Caco-2 (cell line): Measurements from ENCODE around the gene DNAJC13. TPM values are rescaled to one million over a fixed set of nuclear protein-coding genes. Genes with fewer than 3 reads are reported as not detected.
"Not testable (repeated sequence)": the region's sequence is repeated elsewhere in the genome, so short reads cannot be mapped to it uniquely, and the experiment has no call there.

Experiments used
- Bru-seq: library from RNA; stranded (reverse); fragments of 400-500 nt; gene quantifications from one replicate; lab custom pipeline; 2021; lab: Mats Ljungman, UMichigan
- BruChase-seq, 2 experiments: library from RNA; stranded (reverse); fragments of 400-500 nt; gene quantifications; one replicate each; lab custom pipeline; 2021; lab: Mats Ljungman, UMichigan
- BruUV-seq: library from RNA; stranded (reverse); fragments of 400-500 nt; replicated peaks from 2 replicates; lab custom pipeline; 2021; lab: Mats Ljungman, UMichigan
- CTCF ChIA-PET: fragments of 300-600 bp; sonication (Branson Sonifier 250); formaldehyde crosslinking; loops from one replicate; lab custom pipeline; 2022; ENCODE audit warnings: antibody characterized with exemption; lab: Charles Lee
- POLR2A ChIA-PET: fragments of 300-600 bp; sonication (Branson Sonifier 250); formaldehyde crosslinking; loops from one replicate; lab custom pipeline; 2022; ENCODE audit warnings: antibody characterized with exemption; lab: Charles Lee
- DNase-seq, 2 experiments: peaks; one replicate each; pipeline versions ENCODE4 v3.0.0 to v3.0.0-alpha.2; 2020 to 2022
- H3K27me3 ChIP-seq: replicated peaks from 2 replicates; pipeline ENCODE4 v1.6.0; 2011; ENCODE audit warnings: low read length; ENCODE audit not compliant: control insufficient read depth, insufficient read depth
- H3K36me3 ChIP-seq: 2 replicates; pipeline ENCODE4 v1.5.1; 2011; ENCODE audit warnings: low read length; ENCODE audit not compliant: control insufficient read depth, insufficient read depth
- H3K4me1 ChIP-seq: fragments of 250-450 bp; sonication (Bioruptor Pico); 2 replicates; pipeline ENCODE4 v1.5.1; 2020; ENCODE audit warnings: mild to moderate bottlenecking
- H3K4me3 ChIP-seq: 2 replicates; pipeline ENCODE4 v1.5.1; 2011; ENCODE audit warnings: low read depth, mild to moderate bottlenecking, control low read depth, low read length
- H3K9me3 ChIP-seq: fragments of 250-450 bp; sonication (Bioruptor Pico); 2 replicates; pipeline ENCODE4 v1.5.1; 2020; ENCODE audit warnings: mild to moderate bottlenecking, moderate library complexity
- H3K27ac Mint-ChIP-seq: one replicate; pipeline ENCODE4 v1.8.0; 2022; ENCODE audit warnings: mixed read lengths; ENCODE audit not compliant: unreplicated experiment
- H3K27me3 Mint-ChIP-seq: one replicate; pipeline ENCODE4 v1.8.0; 2022; ENCODE audit warnings: mixed read lengths; ENCODE audit not compliant: insufficient read depth, unreplicated experiment
- H3K36me3 Mint-ChIP-seq: one replicate; pipeline ENCODE4 v1.8.0; 2022; ENCODE audit warnings: mild to moderate bottlenecking, mixed read lengths; ENCODE audit not compliant: insufficient read depth, unreplicated experiment
- H3K4me1 Mint-ChIP-seq: one replicate; pipeline ENCODE4 v1.8.0; 2022; ENCODE audit warnings: low read depth, mixed read lengths; ENCODE audit not compliant: unreplicated experiment
- H3K4me3 Mint-ChIP-seq: one replicate; pipeline ENCODE4 v1.8.0; 2022; ENCODE audit warnings: mild to moderate bottlenecking, moderate library complexity, mixed read lengths; ENCODE audit not compliant: unreplicated experiment
- H3K9me3 Mint-ChIP-seq: one replicate; pipeline ENCODE4 v1.8.0; 2022; ENCODE audit warnings: mixed read lengths; ENCODE audit not compliant: unreplicated experiment
- CTCF ChIP-seq, 2 experiments: fragments of 200-600 bp in 1 of 2; IDR thresholded peaks; 1 replicate in 1 of 2; 2 replicates in 1 of 2; pipeline versions ENCODE4 v1.5.1 to v1.8.0; 2011 to 2022; ENCODE audit warnings: antibody characterized with exemption in 1 of 2, control low read depth in 1 of 2, inconsistent platforms in 1 of 2, low read depth in 1 of 2, low read length in 1 of 2, mild to moderate bottlenecking in 1 of 2, moderate library complexity in 1 of 2; ENCODE audit not compliant: insufficient read depth in 1 of 2, severe bottlenecking in 1 of 2, unreplicated experiment in 1 of 2
- intact Hi-C: fragments of 100-400 bp; cut with micrococcal nuclease; formaldehyde crosslinking; loops from one replicate; pipeline ENCODE4 v1.10.0; 2022; ENCODE audit not compliant: unreplicated experiment
- long read RNA-seq: library from polyadenylated mRNA; stranded (forward); transcript quantifications from one replicate; pipeline ENCODE4 v2.0.0, GENCODE V29; 2022
- total RNA-seq: library from RNA; stranded (reverse); gene quantifications from 2 replicates; pipeline ENCODE4 v1.2.3, GENCODE V29; 2022

Gene DNAJC13
- total RNA-seq (38.1 and 42.3 TPM in 2 replicates), Bru-seq, nascent RNA (percentile 84 among the genes with signal in this experiment), BruChase-seq, experiment 1, labeled RNA remaining after a 2-hour chase (percentile 80 among the genes with signal in this experiment), BruChase-seq, experiment 2, labeled RNA remaining after a 6-hour chase (percentile 83 among the genes with signal in this experiment)
- long read RNA-seq, full-length matches to known transcripts: 1 of 8 reads
- long read RNA-seq, partial matches to known transcripts: 6 of 8 reads
- long read RNA-seq, other reads (novel, unspliced or antisense): 1 of 8 reads

DNA sequence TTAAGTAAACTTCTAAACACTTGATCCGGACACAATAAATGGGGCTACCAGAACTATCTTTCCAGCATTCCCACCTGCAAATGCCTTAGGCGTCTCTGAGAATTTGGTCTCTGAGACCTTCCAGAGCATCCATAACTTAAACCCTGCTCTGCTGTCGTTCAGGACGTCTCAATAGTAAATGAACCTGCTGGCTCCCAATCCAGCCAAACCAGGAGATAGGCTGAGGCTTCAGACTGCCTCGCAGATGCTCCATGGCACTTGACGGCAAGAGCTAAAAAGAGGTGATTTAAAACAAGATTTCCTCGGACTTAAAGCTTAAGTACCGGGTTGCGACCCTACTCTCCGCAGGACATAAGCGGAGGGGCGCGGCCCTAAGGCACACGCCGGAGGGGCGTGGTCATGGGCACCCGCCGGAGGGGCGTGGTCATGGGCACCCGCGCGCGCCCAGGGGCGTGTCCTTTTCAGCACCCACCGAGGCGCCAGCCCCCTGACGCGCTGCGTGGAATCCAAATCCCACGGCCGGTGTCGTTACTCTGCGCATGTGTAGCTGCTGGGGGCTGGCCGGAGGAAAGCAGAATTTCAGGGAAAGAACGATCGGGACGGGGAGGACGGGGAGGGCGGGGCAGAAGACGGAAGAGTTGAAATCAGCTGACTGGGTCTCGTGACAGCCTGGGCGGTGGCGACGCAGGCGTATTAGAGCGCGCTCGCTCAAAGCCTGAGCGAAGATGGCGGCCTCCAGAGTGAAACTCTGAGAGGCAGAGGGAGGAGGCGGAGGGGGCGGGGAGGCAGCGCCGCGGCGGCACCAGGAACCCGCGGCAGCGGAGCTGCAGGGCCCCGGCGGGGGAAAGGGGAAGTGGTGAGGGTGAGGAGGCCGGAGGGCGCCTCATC lies at the start of gene DNAJC13:
Gene DNAJC13, plus strand, starts transcription at position 696 of the 888 bp plus-strand sequence. CDS start 17,049 bp downstream, outside the sequence.
- POLR2A ChIA-PET: interaction anchor here (0.6 kb wide), 1 partner anchor 19 kb away, joined by 3 read pairs; no protein-coding TSS in a partner anchor
- Histone ChIP-seq H3K27me3 (no peaks in the 10 kb centered on the region), H3K9me3 (no peaks in the 10 kb centered on the region), H3K4me3 (peak within 1 kb of the TSS; percentile 95), H3K4me1 (peaks cover 29% of the 10 kb centered on the region), H3K36me3 (peaks cover 1% of the 10 kb centered on the region; the same call in 1 of the 2 replicates)
- Mint-ChIP-seq H3K36me3 (peaks cover 16% of the 10 kb centered on the region), H3K27ac (peak within 1 kb of the TSS; percentile 79), H3K9me3 (no peaks in the 10 kb centered on the region), H3K27me3 (no peaks in the 10 kb centered on the region), H3K4me3 (peak within 1 kb of the TSS; percentile 87), H3K4me1 (peaks cover 41% of the 10 kb centered on the region)
- intact Hi-C loops: no loop called here
- peak; percentile 91 to 92 for DNase-seq
- TSS peak; percentile 41 for BruUV-seq
- CTCF ChIA-PET: interaction anchor here (0.6 to 1.2 kb wide), 4 partner anchors 12 to 1007 kb away, joined by 3 read pairs; no protein-coding TSS in a partner anchor
- no peak for TF ChIP-seq CTCF (IDR thresholded peaks at IDR 0.05; ENCODE audit: insufficient read depth in 1 of 2, low read depth in 1 of 2, low read length in 1 of 2, severe bottlenecking in 1 of 2, unreplicated experiment in 1 of 2)

GRCh38 chr3:132368515-132368914 lies 48.8 kb upstream of the DNAJC13 start:
- Histone ChIP-seq H3K4me3 (no peak overlapping the region), H3K36me3 (no peaks in the 10 kb centered on the region), H3K4me1 (no peaks in the 10 kb centered on the region), H3K27me3 (no peaks in the 10 kb centered on the region), H3K9me3 (no peaks in the 10 kb centered on the region)
- ChIA-PET CTCF (no interaction called here), POLR2A (no interaction called here)
- H3K4me1 Mint-ChIP-seq: no peaks in the 10 kb centered on the region
- no peak for DNase-seq
- TF ChIP-seq CTCF (IDR thresholded peaks at IDR 0.05; ENCODE audit: insufficient read depth in 1 of 2, low read depth in 1 of 2, low read length in 1 of 2, severe bottlenecking in 1 of 2, unreplicated experiment in 1 of 2): no peak
- H3K4me3 Mint-ChIP-seq: no peak overlapping the region
- H3K27ac Mint-ChIP-seq: no peak overlapping the region
- intact Hi-C loops: no loop called here
- H3K27me3 Mint-ChIP-seq: no peaks in the 10 kb centered on the region
- no peaks in the 10 kb centered on the region for H3K36me3 Mint-ChIP-seq
- H3K9me3 Mint-ChIP-seq: no peaks in the 10 kb centered on the region
- no TSS peak for BruUV-seq

DNA sequence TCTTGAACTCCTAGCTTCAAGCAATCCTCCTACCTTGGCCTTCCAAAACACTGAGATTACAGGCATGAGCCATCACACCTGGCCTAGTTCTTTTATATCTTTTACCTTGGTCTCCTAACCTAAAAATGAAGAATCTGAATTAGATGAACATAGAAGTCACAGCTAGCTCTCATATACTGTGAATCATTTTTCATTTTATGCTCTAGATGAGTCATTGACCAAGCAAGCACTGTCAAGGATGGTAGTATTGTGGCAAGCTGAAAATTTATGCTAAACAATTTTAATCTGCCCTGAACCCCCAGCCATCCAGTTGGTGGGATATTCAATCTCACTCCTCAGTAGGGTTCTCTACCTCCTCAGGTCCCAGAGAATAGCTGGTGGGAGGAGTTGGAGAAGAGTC lies 48.3 kb upstream of the DNAJC13 start:
- Mint-ChIP-seq H3K9me3 (no peaks in the 10 kb centered on the region), H3K36me3 (no peaks in the 10 kb centered on the region), H3K27ac (no peak overlapping the region), H3K4me1 (no peaks in the 10 kb centered on the region), H3K27me3 (no peaks in the 10 kb centered on the region), H3K4me3 (no peak overlapping the region)
- no peak for DNase-seq
- Histone ChIP-seq H3K27me3 (no peaks in the 10 kb centered on the region), H3K4me1 (no peaks in the 10 kb centered on the region), H3K9me3 (no peaks in the 10 kb centered on the region), H3K4me3 (no peak overlapping the region), H3K36me3 (no peaks in the 10 kb centered on the region)
- TF ChIP-seq CTCF (IDR thresholded peaks at IDR 0.05; ENCODE audit: insufficient read depth in 1 of 2, low read depth in 1 of 2, low read length in 1 of 2, severe bottlenecking in 1 of 2, unreplicated experiment in 1 of 2): no peak
- ChIA-PET POLR2A (no interaction called here), CTCF (no interaction called here)
- no TSS peak for BruUV-seq
- intact Hi-C loops: no loop called here

DNA sequence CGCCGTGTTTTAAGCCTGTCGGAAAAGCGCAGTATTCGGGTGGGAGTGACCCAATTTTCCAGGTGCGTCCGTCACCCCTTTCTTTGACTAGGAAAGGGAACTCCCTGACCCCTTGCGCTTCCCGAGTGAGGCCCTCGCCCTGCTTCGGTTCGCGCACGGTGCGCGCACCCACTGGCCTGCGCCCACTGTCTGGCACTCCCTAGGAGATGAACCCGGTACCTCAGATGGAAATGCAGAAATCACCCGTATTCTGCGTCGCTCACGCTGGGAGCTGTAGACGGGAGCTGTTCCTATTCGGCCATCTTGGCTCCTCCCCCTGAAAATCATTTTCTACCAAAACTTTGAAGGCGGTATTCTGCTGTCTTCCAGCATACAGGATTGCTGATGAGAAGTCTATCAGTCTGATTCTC lies 40.4 kb upstream of the DNAJC13 start:
- H3K36me3 Mint-ChIP-seq, H3K4me1 ChIP-seq, H3K27me3 Mint-ChIP-seq, H3K9me3 Mint-ChIP-seq, H3K36me3 ChIP-seq, H3K27me3 ChIP-seq, H3K9me3 ChIP-seq, H3K4me1 Mint-ChIP-seq: not testable (repeated sequence)
- peak overlapping the region; percentile 95 for H3K27ac Mint-ChIP-seq
- H3K4me3 Mint-ChIP-seq: peak overlapping the region; percentile 91
- intact Hi-C loops: loop anchor here (2.0 kb wide), 1 partner anchor 16 kb away; no protein-coding TSS in a partner anchor
- CTCF ChIA-PET: interaction anchor here (1.1 kb wide), 1 partner anchor 22 kb away, joined by 5 read pairs; no protein-coding TSS in a partner anchor
- TSS peak; percentile 45 for BruUV-seq
- DNase-seq: peak; percentile 44 to 49
- POLR2A ChIA-PET: interaction anchor here (0.7 kb wide), 1 partner anchor 24 kb away, joined by 3 read pairs; no protein-coding TSS in a partner anchor
- H3K4me3 ChIP-seq: peak overlapping the region; percentile 55
